ENCODE measurements around the gene SETBP1.

SETBP1 gene

DNA sequence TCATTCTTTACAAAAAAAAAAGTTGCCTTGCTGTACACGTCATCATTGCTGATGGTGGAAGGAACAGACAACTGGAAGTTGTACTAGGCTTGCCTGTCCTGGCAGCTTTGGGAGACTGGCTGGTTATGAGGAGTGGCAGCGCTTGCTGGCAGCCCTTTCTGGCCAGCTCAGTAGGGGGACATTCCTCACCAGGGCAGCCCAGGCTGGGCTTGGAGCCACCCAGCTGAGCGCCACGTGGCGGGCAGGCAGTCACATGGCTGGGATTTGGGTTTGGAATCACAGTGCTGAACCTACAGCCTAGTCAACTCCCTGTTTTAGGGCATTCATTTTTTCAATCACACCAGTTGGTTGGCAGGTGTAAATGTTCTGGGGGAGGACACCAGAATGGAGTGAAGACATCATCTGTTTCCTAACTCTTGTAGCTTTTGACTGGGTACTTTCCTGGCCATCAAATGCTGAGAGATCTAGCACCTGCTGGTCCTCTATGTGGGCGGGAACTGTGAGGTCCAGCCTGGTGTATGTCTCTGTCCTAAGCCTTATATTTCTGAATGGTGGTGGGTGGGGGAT, 139.3 kb downstream of the SETBP1 start:
- DNase-seq, result no peak

DNA sequence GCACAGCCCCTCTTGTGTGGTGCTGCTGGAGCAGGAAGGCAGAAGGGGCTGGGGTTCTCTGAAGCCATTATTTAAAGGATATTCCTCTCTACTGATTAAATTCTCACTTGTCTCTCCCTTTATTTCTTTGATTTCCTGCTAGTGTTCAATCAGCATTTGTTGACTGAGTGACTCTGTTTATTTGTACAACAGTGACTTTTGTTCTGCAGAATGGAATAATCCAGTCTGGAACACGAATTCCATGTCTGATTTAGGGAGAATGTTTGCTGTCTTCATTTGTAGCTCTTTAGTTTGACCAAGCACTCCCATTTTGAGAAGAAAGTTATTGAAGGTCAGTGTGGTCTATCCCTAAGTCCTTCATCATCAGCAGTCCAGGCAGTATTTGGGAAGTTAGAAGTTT, 141.2 kb downstream of the SETBP1 start:
- no peak for DNase-seq

DNA sequence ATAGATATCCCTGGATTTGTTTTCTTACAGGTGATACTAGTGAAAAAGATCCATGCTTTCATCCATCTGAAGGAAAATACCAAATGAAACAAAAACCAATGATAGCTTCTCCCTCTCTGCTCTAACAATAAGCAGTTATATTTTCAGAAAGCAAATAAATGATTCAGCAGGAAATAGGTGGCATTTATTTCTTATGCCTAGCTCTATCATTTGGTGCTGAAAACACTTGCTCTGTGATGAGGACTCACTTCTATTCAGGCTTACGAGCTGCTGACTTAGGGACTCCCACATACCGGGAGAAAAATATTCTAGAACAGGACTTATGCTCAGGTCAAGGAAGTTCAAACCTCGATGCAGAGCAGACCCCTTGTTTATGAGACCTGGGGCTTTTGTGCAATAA, 142.6 kb downstream of the SETBP1 start:
- DNase-seq, result no peak

DNA sequence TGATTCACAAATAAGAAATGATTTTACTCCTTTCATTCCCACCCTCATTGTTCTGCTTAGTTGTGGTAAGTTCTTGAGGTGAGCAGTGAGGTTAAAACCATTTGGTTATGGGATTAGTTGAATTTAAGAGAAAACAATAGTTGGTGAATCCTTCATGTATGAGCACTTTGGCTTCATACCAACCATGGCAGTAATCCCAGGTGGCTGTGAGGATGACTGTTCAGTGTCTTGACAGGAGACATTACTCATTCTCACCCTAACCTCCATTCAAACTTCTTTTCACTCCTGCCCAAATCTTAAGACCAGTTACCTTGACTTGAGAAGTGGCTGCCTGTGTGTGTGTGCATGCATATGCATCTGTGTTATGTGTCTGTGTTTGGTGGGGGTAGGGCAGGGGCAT, 143.1 kb downstream of the SETBP1 start:
- no peak for DNase-seq

GRCh38 chr18:44824884-44825283, 144.2 kb downstream of the SETBP1 start:
- no peak for DNase-seq

DNA sequence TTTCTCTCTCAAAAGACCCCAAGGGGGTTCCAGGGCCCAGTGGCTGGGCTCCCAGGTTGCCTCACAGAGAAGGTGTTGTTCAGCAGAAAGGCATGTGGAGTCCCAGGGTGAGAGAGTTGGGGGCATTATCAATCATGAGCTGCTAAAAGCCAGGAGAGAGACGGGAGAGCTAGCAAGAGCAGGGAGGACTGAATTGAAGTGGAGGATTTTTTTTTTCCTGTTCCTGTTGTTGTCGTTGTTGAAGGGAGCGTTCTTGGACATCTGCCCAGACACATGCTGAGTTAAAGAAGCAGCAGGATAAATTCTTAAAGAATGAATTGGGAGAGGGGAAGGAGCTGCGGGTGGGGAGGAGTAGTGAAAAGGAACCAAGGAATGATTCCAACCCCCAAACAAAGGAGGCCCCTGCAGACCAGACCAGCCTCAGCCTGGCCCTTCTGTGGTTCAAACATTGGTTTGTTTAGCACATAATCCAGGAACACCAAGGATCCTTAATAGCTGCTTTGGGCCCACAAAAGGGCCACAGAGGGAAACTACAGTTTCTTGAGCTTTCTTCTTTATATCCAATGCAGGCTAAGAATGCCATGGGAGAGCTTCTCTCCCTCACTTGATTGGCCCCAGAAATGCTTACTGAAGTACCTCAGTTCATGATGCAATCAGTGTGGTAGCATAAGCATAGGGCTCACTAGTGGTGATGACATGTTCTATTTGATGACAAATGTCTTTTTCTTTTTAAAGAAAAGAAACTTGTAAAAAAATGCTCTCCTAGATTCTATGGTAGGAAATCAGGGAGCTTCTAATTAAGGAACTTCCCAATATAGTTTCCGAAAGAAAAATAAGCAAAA, 146.0 kb downstream of the SETBP1 start:
- DNase-seq, result no peak

- DNase-seq, result no peak
These were observed 147.4 kb downstream of the SETBP1 start for GRCh38 chr18:44828080-44828479.

- no peak for DNase-seq
These were observed 149.9 kb downstream of the SETBP1 start for GRCh38 chr18:44830581-44830980.

DNA sequence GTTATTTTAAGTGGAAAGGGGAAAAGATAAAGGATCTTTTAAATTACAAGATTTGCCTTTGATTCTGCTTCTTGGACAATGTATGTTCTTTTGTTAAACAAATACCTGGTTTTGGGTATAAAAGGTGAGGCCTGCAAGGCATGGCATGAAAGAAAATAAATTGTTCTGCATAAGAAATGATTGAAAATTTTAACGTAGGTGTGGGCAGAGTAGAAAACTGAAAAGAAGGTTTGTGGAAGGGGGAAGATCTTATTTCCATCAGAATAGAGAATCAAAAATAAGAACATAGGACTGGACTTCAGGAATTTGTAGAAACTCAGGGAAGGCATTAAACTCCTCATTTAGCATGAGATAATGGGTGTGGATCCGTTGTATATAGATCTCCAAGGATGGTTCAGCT, 153.1 kb downstream of the SETBP1 start:
- no peak for DNase-seq

GRCh38 chr18:44834867-44835469, 154.3 kb downstream of the SETBP1 start:
- DNase-seq, result no peak

- DNase-seq, result no peak
These were observed 155.0 kb downstream of the SETBP1 start for GRCh38 chr18:44835703-44836102.

- no peak for DNase-seq
These were observed 155.6 kb downstream of the SETBP1 start for GRCh38 chr18:44836263-44836662.

- no peak for DNase-seq
These were observed 156.9 kb downstream of the SETBP1 start for GRCh38 chr18:44837482-44838180.

- DNase-seq, result peak; percentile 71 to 79
These were observed 158.4 kb downstream of the SETBP1 start for GRCh38 chr18:44838971-44839666.

GRCh38 chr18:44840058-44840790, 159.5 kb downstream of the SETBP1 start:
- no peak for DNase-seq

DNA sequence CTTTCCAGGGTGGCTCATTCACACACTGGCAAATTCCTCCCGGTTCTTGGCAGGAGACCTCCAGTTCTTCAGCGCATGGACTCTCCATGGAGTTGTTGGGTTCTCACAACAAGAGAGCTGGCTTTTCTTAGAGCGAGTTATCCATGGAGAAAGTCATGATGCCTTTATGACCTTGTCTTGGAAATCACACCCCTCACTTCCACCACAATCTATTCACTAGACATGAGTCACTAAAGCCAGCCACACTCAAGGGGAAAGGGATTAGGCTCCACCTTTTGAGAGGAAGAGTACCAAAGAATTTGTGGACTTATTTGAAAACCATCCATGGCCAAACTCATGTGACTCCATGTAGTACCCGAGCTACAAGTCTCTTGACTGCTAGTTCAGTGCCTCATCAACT, 160.5 kb downstream of the SETBP1 start:
- no peak for DNase-seq

DNA sequence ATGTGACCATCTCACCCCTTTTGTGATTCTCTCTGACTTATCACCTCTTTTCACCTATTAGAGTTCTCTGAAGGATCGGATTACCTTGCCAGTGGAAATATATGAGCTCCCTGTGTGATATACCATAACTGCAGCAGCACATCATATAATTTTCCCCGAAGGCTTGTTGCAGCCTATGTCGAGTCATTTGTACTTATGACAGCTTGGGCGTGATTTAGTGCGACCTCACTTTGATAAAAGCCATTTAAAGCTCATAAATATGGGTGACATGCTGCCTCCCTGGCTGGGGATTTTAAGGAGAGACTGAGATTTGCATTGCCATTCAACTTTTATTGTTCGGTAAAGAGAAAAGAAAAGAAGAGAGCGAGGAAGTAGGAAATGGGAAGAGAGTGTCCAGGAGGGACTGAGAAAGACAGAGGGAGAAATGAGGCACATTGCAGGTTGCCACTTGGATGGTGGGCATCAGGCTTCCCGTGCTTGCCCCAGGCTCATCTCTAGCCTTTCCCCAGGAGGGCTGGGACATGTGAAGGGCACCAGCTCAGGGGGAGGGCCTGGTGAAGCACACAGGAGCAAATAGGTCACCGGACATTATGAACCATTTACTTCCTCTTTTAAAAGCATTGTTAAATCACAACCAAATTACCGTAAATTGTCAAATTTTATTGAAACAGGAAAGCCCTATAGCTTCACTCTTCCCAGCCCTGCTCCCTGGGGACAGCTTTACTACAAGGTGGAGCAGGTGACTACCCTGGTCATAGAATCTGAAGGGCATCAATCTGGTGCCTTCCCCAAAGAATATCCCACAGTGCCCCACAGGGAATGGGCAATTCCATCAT, 161.3 kb downstream of the SETBP1 start:
- no peak for DNase-seq

DNA sequence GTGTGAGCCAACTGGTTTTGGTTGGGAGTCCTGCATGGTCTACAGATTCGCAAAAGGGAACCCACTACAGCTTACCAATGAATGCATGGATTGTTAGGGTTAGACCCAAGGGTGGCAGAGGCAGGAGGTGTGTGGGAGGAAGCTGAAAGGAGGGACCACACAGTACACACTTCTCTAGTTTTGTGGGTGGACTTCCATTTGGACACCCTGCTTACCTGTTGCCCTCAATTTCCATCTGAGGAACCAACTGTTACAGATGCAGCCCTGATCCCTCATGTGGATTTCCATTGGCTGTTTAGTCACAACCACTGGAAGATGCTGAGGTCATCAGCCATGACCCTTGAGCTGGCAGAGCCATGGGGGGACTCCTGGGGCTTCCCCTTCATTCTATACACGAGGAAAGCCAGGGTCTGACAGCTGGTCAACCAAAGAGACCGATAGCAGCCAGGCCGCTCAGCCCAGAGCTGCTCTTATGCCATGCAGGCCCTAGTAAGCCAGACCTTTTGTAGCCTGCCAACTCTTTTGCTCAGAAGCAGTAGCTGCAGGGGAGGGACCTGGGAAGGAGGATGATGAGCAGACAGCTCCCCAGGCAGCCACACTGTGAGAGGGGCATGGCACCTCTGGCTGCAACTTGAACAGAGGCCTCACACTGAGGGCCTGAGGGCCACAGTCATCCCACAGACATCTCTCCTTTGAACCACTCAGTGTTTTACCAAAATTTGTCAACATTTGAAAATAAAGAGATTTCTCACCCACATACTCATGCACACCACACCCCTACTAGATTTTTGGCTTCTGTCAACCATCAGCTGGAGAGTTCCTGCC, 162.1 kb downstream of the SETBP1 start:
- DNase-seq, result no peak

GRCh38 chr18:44844486-44844885, 163.8 kb downstream of the SETBP1 start:
- no peak for DNase-seq

GRCh38 chr18:44846450-44846849, 165.8 kb downstream of the SETBP1 start:
- no peak for DNase-seq
